Activated CD4-positive, alpha-beta T cell treated with anti-CD3 and anti-CD28 coated beads, Interleukin-2, Interleukin-4, amounts not matched to agents 100 ng/mL and 50 ng/mL, durations not matched to agents 16 hours and 8 hours (primary cell): Measurements from ENCODE around the gene TBC1D16.

Experiments used
- DNase-seq: peaks from one replicate; pipeline ENCODE4 v3.0.0-alpha.2; 2020; ENCODE audit warnings: low spot score

TBC1D16 gene

GRCh38 chr17:80025796-80026195 lies 9.9 kb downstream of the TBC1D16 start:
- DNase-seq = no peak

- DNase-seq = no peak
These were observed 10.5 kb downstream of the TBC1D16 start for GRCh38 chr17:80025140-80025539.

DNA sequence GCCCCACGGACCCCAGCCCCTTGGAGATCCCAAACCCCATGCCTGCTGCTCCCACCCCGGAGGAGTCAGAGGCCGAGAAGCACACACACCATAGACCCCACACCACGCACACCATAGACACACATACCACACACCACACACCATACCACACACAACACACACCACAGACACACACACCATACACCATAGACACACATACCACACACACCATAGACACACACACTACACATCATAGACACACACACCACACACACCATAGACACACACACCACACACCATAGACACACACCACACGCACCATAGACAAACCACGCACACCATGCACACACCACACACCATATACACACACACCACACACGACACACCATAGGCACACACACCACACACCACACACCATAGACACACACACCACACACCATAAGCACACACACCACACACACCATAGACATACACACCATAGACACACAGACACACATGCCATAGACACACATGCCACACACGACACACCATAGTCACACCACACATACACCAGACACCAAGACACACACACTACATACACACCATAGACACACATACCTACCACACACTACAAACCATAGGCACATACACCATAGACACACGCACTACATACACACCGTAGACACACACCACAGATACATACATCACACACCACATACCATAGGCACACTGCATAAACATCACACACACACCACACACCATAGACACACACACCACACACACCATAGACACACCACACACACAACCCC lies 11.3 kb downstream of the TBC1D16 start:
- no peak for DNase-seq

GRCh38 chr17:80023481-80024205 lies 12.0 kb downstream of the TBC1D16 start:
- DNase-seq = no peak

DNA sequence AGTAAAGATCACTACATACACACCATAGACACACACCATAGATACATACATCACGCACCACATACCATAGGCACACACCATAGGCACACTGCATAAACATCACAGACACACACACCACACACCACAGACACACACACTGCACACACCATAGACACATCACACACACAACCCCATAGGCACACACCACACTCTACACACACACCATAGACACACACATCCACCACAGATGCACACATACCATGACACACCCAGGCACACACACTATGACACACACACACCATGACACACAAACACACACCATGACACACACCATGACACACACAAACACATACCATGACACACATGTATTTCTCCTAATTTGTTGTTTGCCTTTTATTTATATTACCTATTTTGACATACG lies 14.1 kb downstream of the TBC1D16 start:
- DNase-seq = no peak

GRCh38 chr17:80018917-80019651 lies 16.6 kb downstream of the TBC1D16 start:
- no peak for DNase-seq

DNA sequence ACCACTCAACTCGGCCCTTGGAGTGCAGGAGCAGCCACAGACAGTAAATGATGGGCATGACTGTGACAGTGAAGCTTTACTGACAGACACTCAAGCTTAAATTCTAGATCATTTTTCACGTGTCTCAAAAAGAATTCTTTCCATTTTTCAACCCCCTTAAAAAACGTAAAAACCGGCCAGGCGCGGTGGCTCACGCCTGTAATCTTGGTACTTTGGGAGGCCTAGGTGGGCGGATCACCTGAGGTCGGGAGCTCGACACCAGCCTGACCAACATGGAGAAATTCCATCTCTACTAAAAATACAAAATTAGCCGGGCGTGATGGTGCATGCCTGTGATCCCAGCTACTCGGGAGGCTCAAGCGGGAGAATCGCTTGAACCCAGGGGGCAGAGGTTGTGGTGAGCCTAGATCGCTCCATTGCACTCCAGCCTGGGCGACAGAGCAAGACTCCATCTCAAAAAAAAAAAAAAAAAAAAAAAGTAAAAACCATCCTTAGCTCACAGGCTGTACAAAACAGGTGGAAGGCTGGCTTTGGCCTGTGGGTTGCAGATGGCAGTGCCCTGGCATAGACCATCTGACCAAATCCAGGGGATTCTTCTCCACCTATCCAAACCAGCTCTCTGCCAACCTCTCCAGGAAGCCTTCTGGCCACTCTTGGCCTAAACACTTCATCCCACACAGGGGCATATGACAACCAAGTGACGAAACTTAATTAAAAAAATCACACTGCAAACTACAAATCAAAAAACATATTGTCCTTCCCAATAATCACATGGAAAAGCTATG lies 18.3 kb downstream of the TBC1D16 start:
- DNase-seq = no peak

GRCh38 chr17:80012765-80013741 lies 22.6 kb downstream of the TBC1D16 start:
- DNase-seq = no peak

GRCh38 chr17:80011989-80012555 lies 23.6 kb downstream of the TBC1D16 start:
- DNase-seq = no peak

GRCh38 chr17:80010283-80010858 lies 25.3 kb downstream of the TBC1D16 start:
- no peak for DNase-seq

DNA sequence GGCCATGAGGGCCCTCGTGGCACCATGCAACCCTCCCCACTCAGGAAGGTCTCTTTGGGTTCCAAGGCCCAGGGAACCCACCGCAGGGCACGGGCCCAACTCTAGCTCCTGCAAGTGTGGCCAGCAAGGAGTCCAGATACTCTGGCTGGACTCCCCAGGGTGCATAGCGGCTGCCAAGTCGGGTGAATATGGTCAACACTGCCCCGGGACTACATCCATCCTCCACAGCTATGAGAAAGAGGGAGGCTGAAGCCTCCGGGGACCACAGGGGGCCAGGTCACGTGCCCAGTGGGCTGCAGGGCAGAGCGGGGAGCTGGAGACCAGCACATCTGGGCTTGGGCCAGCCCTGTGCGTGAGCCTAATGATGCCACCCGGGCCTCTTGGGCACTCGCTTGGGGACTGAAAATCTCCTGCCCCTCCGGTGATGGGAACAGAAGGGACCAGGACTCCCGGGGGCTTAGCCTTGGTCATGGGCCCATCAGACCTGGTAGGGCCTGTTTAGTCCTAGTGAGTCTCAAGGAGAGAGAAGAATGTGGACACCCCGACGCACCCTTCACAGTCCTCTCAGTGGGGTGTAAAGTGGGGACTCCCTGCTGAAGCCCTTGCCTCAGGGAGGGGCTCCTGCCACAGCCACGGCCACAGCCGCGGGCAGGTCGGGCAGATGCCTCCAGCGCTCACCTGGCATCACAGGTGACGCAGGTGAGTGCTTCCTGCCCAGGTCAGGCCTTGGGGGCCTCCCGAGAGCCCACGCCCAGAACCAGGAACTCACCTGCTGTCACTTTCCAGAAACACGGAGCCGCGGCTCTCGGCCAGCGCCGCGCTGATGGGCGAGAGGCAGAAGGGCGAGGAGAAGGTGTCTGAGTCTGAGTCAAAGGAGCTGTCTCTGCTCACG lies 26.0 kb downstream of the TBC1D16 start:
- no peak for DNase-seq

DNA sequence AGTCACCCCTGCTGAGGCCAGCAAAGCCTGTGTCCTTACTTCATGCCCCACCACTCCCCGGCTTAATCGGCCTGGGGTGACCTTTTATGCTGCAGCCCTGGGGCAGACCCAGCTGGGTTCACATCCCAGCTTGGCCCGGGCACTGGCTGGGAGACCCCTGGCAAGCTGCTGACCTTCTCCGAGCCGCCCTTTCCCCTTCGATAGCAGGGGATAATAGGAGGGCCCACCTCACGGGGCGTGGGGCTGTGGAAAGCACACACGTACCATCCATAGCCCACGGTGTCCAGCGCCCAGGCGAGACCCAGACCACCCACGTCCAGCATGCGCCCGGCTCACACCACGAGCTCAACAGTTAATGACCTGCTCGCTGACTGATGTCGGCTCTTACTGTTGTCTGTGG lies 26.8 kb downstream of the TBC1D16 start:
- DNase-seq = no peak

- DNase-seq = peak; percentile 85
These were observed 27.3 kb downstream of the TBC1D16 start for GRCh38 chr17:80008383-80008840.

- DNase-seq = no peak
These were observed 27.7 kb downstream of the TBC1D16 start for GRCh38 chr17:80007939-80008338.

GRCh38 chr17:80006811-80007752 lies 28.6 kb downstream of the TBC1D16 start:
- no peak for DNase-seq

GRCh38 chr17:80006339-80006720 lies 29.3 kb downstream of the TBC1D16 start:
- no peak for DNase-seq

- peak; percentile 60 for DNase-seq
These were observed 30.0 kb downstream of the TBC1D16 start for GRCh38 chr17:80005360-80006338.
